ENCODE data around the gene CEMIP. TPM values are rescaled to one million over a fixed set of nuclear protein-coding genes. Genes with fewer than 3 reads are reported as not detected.

Gene CEMIP
- total and polyA plus RNA-seq, 2 of the 8 experiments (the other 6 are each of a cell fraction or from before 2014, with no cell fraction given) = 0.11 to 0.60 TPM

DNA sequence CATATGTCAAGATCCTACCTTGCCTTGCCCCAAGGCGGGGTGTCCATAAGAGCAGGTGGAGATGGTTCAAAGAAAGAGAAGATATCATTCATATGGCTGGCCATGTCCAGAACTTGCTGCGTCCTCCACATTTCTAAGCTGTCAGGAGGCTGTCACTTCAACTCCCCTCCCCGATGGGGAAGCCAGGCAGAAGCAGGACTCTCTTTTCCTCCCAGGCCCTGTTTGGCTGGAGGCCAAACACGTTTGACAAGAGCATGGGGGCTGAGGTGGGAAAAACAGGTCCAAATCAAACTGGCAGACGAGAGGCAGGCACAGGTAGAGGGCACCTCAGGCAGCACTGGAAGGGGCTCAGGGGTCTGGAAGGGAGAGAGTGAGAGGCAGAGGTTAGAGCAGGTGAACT, 172.8 kb downstream of the CEMIP start:
- no peak overlapping the region for H2BK15ac ChIP-seq (ENCODE audit: low read length)
- ChIA-PET POLR2A (ENCODE audit: partially characterized antibody) (no interaction called here), CTCF (ENCODE audit: partially characterized antibody) (interaction anchor here (0.6 to 9.0 kb wide), 8 partner anchors 10 to 172 kb away, joined by 3 to 71 read pairs (median 4); partner anchors contain the start of gene CEMIP)
- DNase-seq (ENCODE audit: low read depth in 1 of 2, low spot score in 2 of 2) (no peak), FAIRE-seq (no peak)
- H3K56ac ChIP-seq (replicated peaks; ENCODE audit: insufficient read length, low read depth, low read length) = no peak overlapping the region
- H3K79me1 ChIP-seq (ENCODE audit: low read depth, low read length) = peaks cover 7% of the 10 kb centered on the region
- H2BK120ac ChIP-seq (replicated peaks; ENCODE audit: low read depth, low read length) = no peak overlapping the region
- no peak overlapping the region for H4K91ac ChIP-seq (replicated peaks; ENCODE audit: insufficient read length, low read length)
- H3K27ac ChIP-seq (ENCODE audit: low read depth, low read length) = no peak overlapping the region
- no peaks in the 10 kb centered on the region for H4K20me1 ChIP-seq (replicated peaks in 1 of 2; ENCODE audit: control insufficient read depth in 1 of 2, insufficient read depth in 2 of 2, low read length in 2 of 2)
- no peak overlapping the region for H3K9ac ChIP-seq (replicated peaks in 1 of 4; ENCODE audit: extremely low read depth in 1 of 4, low read depth in 3 of 4, low read length in 3 of 4)
- no peak overlapping the region for H3K14ac ChIP-seq (ENCODE audit: insufficient read length)
- no peaks in the 10 kb centered on the region for H3K9me3 ChIP-seq (ENCODE audit: insufficient read depth in 2 of 2, low read depth in 1 of 2, low read length in 1 of 2)
- no peak overlapping the region for H3K4me3 ChIP-seq (ENCODE audit: extremely low read depth in 1 of 4, insufficient read depth in 2 of 4, low read depth in 3 of 4, low read length in 4 of 4)
- no peaks in the 10 kb centered on the region for H3K79me2 ChIP-seq (ENCODE audit: control insufficient read depth in 1 of 2, insufficient read depth in 2 of 2, low read length in 2 of 2)
- H2BK5ac ChIP-seq (ENCODE audit: low read depth, low read length) = no peak overlapping the region
- no peaks in the 10 kb centered on the region for H3K23me2 ChIP-seq (ENCODE audit: low read depth, low read length)
- H2BK20ac ChIP-seq (ENCODE audit: low read length) = no peak overlapping the region
- H3K36me3 ChIP-seq (ENCODE audit: control insufficient read depth in 2 of 4, insufficient read depth in 4 of 4, low read length in 3 of 4) = peaks cover 2 to 23% (median 5%) of the 10 kb centered on the region in 4 experiments; a peak in 4 of 8 replicates
- H4K8ac ChIP-seq (ENCODE audit: extremely low read depth, insufficient read depth, low read length) = no peak overlapping the region
- H4K5ac ChIP-seq (ENCODE audit: insufficient read length, low read depth, low read length) = no peak overlapping the region
- no peak overlapping the region for H2BK12ac ChIP-seq (ENCODE audit: low read depth, low read length)
- no peak overlapping the region for H3K18ac ChIP-seq (ENCODE audit: extremely low read depth, low read length)
- H3K4me2 ChIP-seq (ENCODE audit: insufficient read depth in 1 of 2, low read depth in 2 of 2, low read length in 2 of 2) = no peak overlapping the region
- H3K4ac ChIP-seq (replicated peaks; ENCODE audit: insufficient read length, low read depth, low read length) = no peak overlapping the region
- peaks cover 0 to 16% (median 6%) of the 10 kb centered on the region in 4 experiments; a peak in 5 of 7 replicates for H3K4me1 ChIP-seq (replicated peaks in 1 of 4; ENCODE audit: control insufficient read depth in 3 of 4, insufficient read depth in 4 of 4, low read length in 3 of 4)
- H2AK5ac ChIP-seq (ENCODE audit: low read depth, low read length) = no peak overlapping the region
- no peaks in the 10 kb centered on the region for H3K27me3 ChIP-seq (replicated peaks in 1 of 4; ENCODE audit: control insufficient read depth in 3 of 4, extremely low read depth in 1 of 4, insufficient read depth in 3 of 4, low read length in 3 of 4)
- no peak overlapping the region for H3K23ac ChIP-seq (ENCODE audit: insufficient read length)
- no peak overlapping the region for H2AFZ ChIP-seq (ENCODE audit: low read length)
- WGBS, 2 experiments (ENCODE audit: extremely low coverage in 1 of 2, insufficient coverage in 1 of 2, insufficient read length in 1 of 2, insufficient replicate concordance in 2 of 2, low coverage in 1 of 2, low lambda C conversion rate in 2 of 2, missing lambda C conversion rate in 1 of 2) = 88% methylated on average over 5 of the region's 5 CpGs; no CpG with 5 or more reads in 1 of the 2 experiments
- TF ChIP-seq RBBP5 (IDR thresholded peaks at IDR 0.05; ENCODE audit: borderline replicate concordance, low read depth, low read length) = no peak
- TF ChIP-seq GTF2F1 (IDR thresholded peaks at IDR 0.05; ENCODE audit: borderline replicate concordance, low read depth, low read length) = no peak
- TF ChIP-seq KDM4A (IDR thresholded peaks at IDR 0.05; ENCODE audit: low read depth, low read length, severe bottlenecking) = no peak
- no peak for TF ChIP-seq HDAC6 (IDR thresholded peaks at IDR 0.05; ENCODE audit: low read depth, low read length)
- TF ChIP-seq JUND (IDR thresholded peaks at IDR 0.05; ENCODE audit: low read length) = no peak
- no peak for TF ChIP-seq SAP30 (IDR thresholded peaks at IDR 0.05; ENCODE audit: insufficient read depth, insufficient replicate concordance, low read length)
- TF ChIP-seq CTBP2 (IDR thresholded peaks at IDR 0.05; ENCODE audit: borderline replicate concordance, insufficient read depth, insufficient read length, low read length) = no peak
- TF ChIP-seq, protein P1, sequence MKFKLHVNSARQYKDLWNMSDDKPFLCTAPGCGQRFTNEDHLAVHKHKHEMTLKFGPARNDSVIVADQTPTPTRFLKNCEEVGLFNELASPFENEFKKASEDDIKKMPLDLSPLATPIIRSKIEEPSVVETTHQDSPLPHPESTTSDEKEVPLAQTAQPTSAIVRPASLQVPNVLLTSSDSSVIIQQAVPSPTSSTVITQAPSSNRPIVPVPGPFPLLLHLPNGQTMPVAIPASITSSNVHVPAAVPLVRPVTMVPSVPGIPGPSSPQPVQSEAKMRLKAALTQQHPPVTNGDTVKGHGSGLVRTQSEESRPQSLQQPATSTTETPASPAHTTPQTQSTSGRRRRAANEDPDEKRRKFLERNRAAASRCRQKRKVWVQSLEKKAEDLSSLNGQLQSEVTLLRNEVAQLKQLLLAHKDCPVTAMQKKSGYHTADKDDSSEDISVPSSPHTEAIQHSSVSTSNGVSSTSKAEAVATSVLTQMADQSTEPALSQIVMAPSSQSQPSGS (IDR thresholded peaks at IDR 0.05; ENCODE audit: low read length) = no peak
- TF ChIP-seq EZH2 (IDR thresholded peaks at IDR 0.05; ENCODE audit: low read depth, low read length, severe bottlenecking) = no peak
- TF ChIP-seq, protein P2, sequence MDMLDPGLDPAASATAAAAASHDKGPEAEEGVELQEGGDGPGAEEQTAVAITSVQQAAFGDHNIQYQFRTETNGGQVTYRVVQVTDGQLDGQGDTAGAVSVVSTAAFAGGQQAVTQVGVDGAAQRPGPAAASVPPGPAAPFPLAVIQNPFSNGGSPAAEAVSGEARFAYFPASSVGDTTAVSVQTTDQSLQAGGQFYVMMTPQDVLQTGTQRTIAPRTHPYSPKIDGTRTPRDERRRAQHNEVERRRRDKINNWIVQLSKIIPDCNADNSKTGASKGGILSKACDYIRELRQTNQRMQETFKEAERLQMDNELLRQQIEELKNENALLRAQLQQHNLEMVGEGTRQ (IDR thresholded peaks at IDR 0.05; ENCODE audit: low read length) = no peak
